OCI-LY1 (cell line): Measurements from ENCODE around the gene PRR5.

ENCODE experiments used
- H2AFZ ChIP-seq: fragments of 200-600 bp; sonication (generic), shearing (Covaris generic); 2 replicates; pipeline ENCODE4 v1.6.0; 2014; ENCODE audit warnings: antibody characterized with exemption, mild to moderate bottlenecking, low read length
- H3F3A ChIP-seq: fragments of 200-600 bp; sonication (generic), shearing (Covaris generic); 2 replicates; pipeline ENCODE4 v1.6.0; 2014; ENCODE audit warnings: mild to moderate bottlenecking, antibody characterized with exemption, low read length, moderate library complexity; ENCODE audit not compliant: insufficient read depth
- H3K27ac ChIP-seq: fragments of 200-600 bp; sonication (generic); 2 replicates; pipeline ENCODE4 v1.5.1; 2014; ENCODE audit warnings: low read length, mixed run types, mild to moderate bottlenecking, low read depth; ENCODE audit not compliant: poor library complexity, severe bottlenecking
- H3K27me3 ChIP-seq: fragments of 200-600 bp; sonication (generic); 2 replicates; pipeline ENCODE4 v1.6.0; 2014; ENCODE audit warnings: antibody characterized with exemption, mild to moderate bottlenecking, low read length, moderate library complexity; ENCODE audit not compliant: insufficient read depth
- H3K36me3 ChIP-seq: fragments of 200-600 bp; sonication (generic); 2 replicates; pipeline ENCODE4 v1.6.1; 2014; ENCODE audit warnings: mild to moderate bottlenecking, antibody characterized with exemption, low read length, moderate library complexity, mixed read lengths; ENCODE audit not compliant: insufficient read depth
- H3K4me1 ChIP-seq: fragments of 200-600 bp; sonication (generic); 2 replicates; pipeline ENCODE4 v1.5.1; 2014; ENCODE audit warnings: mild to moderate bottlenecking, low read length, moderate library complexity; ENCODE audit not compliant: insufficient read depth, severe bottlenecking
- H3K4me2 ChIP-seq: fragments of 200-600 bp; sonication (generic), shearing (Covaris generic); 2 replicates; pipeline ENCODE4 v1.6.1; 2014; ENCODE audit warnings: low read length
- H3K4me3 ChIP-seq: fragments of 200-600 bp; sonication (generic); 2 replicates; pipeline ENCODE4 v1.5.1; 2014; ENCODE audit warnings: low read length, low read depth, mild to moderate bottlenecking, mixed read lengths; ENCODE audit not compliant: poor library complexity, severe bottlenecking
- H3K79me2 ChIP-seq: fragments of 200-600 bp; shearing (Covaris generic); 2 replicates; pipeline ENCODE4 v1.6.1; 2016; ENCODE audit warnings: mixed run types, low read length, mixed read lengths; ENCODE audit not compliant: insufficient read depth
- H3K9ac ChIP-seq: fragments of 200-600 bp; sonication (generic), shearing (Covaris generic); 2 replicates; pipeline ENCODE4 v1.6.1; 2014; ENCODE audit warnings: mild to moderate bottlenecking, low read length, mixed read lengths
- H3K9me2 ChIP-seq: fragments of 200-600 bp; sonication (generic), shearing (Covaris generic); 2 replicates; pipeline ENCODE4 v1.6.1; 2014; ENCODE audit warnings: low read depth, mild to moderate bottlenecking, low read length, mixed read lengths
- H3K9me3 ChIP-seq: fragments of 200-600 bp; shearing (Covaris generic); 2 replicates; pipeline ENCODE4 v1.6.1; 2014; ENCODE audit warnings: low read length, mixed read lengths
- H4K20me1 ChIP-seq: fragments of 200-600 bp; sonication (generic), shearing (Covaris generic); 2 replicates; pipeline ENCODE4 v1.6.0; 2016; ENCODE audit warnings: mild to moderate bottlenecking, low read length; ENCODE audit not compliant: insufficient read depth
- CTCF ChIP-seq: fragments of 200-600 bp; sonication (generic), shearing (Covaris generic); IDR thresholded peaks from 2 replicates; pipeline ENCODE4 v1.5.1; 2017; ENCODE audit warnings: mild to moderate bottlenecking, antibody characterized with exemption, low read length, moderate library complexity, mixed read lengths
- EZH2 ChIP-seq: fragments of 200-600 bp; sonication (generic), shearing (Covaris generic); IDR thresholded peaks from 2 replicates; pipeline ENCODE4 v1.8.0; 2017; ENCODE audit warnings: borderline replicate concordance, mixed run types, mild to moderate bottlenecking, antibody characterized with exemption, low read length, moderate library complexity, mixed read lengths

Gene PRR5

GRCh38 chr22:44661659-44662569 is 40.1 kb upstream of the PRR5 start:
- no peaks in the 10 kb centered on the region for H4K20me1 ChIP-seq
- 0 out of 2 replicates have a peak, but pooled peaks cover 3% of the 10 kb centered on the region for H3K27me3 ChIP-seq
- no peak overlapping the region for H3K4me2 ChIP-seq
- H3K9me2 ChIP-seq, result no peaks in the 10 kb centered on the region
- no peak overlapping the region for H3K9ac ChIP-seq
- no peak overlapping the region for H3K27ac ChIP-seq
- H3K4me1 ChIP-seq, result no peaks in the 10 kb centered on the region
- H3K36me3 ChIP-seq, result no peaks in the 10 kb centered on the region
- no peaks in the 10 kb centered on the region for H3K9me3 ChIP-seq
- no peaks in the 10 kb centered on the region for H3F3A ChIP-seq
- no peak overlapping the region for H3K4me3 ChIP-seq
- H3K79me2 ChIP-seq, result no peaks in the 10 kb centered on the region
- no peak overlapping the region for H2AFZ ChIP-seq
- TF ChIP-seq CTCF (no peak), EZH2 (no peak)

GRCh38 chr22:44663256-44663999 is 38.6 kb upstream of the PRR5 start:
- no peaks in the 10 kb centered on the region for H4K20me1 ChIP-seq
- H3K4me1 ChIP-seq, result no peaks in the 10 kb centered on the region
- no peaks in the 10 kb centered on the region for H3K9me3 ChIP-seq
- H3K36me3 ChIP-seq, result no peaks in the 10 kb centered on the region
- no peak overlapping the region for H3K9ac ChIP-seq
- H3K4me2 ChIP-seq, result no peak overlapping the region
- no peak overlapping the region for H3K4me3 ChIP-seq
- no peaks in the 10 kb centered on the region for H3K79me2 ChIP-seq
- H3K27me3 ChIP-seq, result 0 out of 2 replicates have a peak, but pooled peaks cover 3% of the 10 kb centered on the region
- no peak overlapping the region for H3K27ac ChIP-seq
- H2AFZ ChIP-seq, result no peak overlapping the region
- TF ChIP-seq EZH2 (no peak), CTCF (no peak)
- H3F3A ChIP-seq, result no peaks in the 10 kb centered on the region
- H3K9me2 ChIP-seq, result no peaks in the 10 kb centered on the region

GRCh38 chr22:44664149-44664548 is 37.9 kb upstream of the PRR5 start:
- Histone ChIP-seq H3K9me3 (no peaks in the 10 kb centered on the region), H3K79me2 (no peaks in the 10 kb centered on the region), H3K36me3 (no peaks in the 10 kb centered on the region), H3K4me3 (no peak overlapping the region), H3K27me3 (0 out of 2 replicates have a peak, but pooled peaks cover 3% of the 10 kb centered on the region), H4K20me1 (no peaks in the 10 kb centered on the region), H3K9ac (no peak overlapping the region), H3K9me2 (no peaks in the 10 kb centered on the region), H3K4me1 (no peaks in the 10 kb centered on the region), H3F3A (no peaks in the 10 kb centered on the region), H3K27ac (no peak overlapping the region), H3K4me2 (no peak overlapping the region), H2AFZ (no peak overlapping the region)
- TF ChIP-seq EZH2 (no peak), CTCF (no peak)
